Stimulated activated CD4-positive, alpha-beta T cell treated with anti-CD3 and anti-CD28 coated beads, Interleukin-15, amount 100 ng/mL, for 24 hours (primary cell): ENCODE data around the gene HPN.
"Not testable (repeated sequence)": the region's sequence is repeated elsewhere in the genome, so short reads cannot be mapped to it uniquely, and the experiment has no call there.

Experiments used
- DNase-seq: peaks from one replicate; pipeline ENCODE4 v3.0.0-alpha.2; 2020

HPN gene

DNA sequence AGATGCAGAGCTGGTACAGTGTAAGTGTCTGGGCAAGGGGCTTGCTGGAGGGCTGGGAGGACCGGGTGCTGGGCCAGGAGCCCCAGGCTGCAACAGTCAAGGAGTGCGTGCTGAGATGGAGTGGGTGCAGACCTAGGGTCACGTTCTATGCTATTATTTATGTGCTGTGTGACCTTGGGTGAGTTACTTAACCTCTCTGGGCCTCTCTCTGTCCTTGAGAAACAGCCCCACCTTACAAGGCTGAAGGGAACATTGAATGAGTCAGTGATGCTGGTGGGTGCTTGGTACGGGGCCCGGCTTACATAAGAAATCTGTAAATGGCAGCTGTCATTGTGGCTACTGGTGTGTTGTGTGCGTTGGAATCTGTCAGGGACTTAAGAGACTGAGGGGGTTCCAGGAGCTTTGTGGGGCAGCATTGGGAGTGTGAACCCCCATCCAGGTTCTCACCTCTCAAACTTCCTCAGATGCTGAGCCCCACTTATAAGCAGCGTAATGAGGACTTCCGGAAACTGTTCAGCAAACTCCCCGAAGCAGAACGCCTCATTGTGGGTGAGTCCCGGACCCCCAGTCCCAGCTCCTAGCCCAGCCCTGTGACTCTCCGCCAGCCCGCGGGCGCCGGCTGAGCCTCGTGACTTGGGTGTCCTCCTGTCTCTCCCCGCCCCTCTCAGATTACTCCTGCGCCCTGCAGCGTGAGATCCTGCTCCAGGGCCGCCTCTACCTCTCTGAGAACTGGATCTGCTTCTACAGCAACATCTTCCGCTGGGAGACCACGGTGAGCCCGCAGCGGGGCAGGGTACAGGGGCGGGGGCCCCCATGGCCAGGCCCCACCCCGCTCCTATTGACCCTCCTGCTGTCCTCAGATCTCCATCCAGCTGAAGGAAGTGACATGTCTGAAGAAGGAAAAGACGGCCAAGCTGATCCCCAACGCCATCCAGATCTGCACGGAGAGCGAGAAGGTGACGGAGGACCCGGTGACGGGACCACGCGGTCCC, 31.8 kb upstream of the HPN start:
- no peak for DNase-seq

DNA sequence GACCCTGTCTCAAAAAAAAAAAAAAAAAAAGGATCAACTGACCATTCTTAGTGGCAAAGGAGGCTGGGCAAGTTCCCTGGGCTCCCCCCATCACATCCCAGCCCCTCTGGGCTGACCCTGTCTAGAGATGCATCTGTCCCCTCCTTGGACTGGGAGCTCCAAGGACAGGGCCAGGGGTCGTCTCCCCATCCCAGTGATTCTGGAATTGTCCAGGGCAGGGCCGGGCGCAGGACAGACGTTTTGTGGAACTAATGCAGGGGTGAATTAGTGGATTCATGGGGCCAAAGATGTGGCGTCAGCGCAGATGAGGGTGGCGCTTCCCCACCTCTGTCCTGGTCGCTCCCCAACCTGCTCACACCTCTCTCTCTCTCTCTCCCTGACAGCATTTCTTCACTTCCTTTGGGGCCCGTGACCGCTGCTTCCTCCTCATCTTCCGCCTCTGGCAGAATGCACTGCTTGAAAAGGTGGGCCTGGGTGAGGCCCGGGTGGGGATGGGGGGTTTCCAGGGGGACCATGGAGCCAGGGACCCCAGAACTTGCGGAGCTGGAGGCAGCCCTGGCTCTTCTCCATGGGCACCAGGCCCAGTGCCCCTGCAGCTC, 30.3 kb upstream of the HPN start:
- no peak for DNase-seq

DNA sequence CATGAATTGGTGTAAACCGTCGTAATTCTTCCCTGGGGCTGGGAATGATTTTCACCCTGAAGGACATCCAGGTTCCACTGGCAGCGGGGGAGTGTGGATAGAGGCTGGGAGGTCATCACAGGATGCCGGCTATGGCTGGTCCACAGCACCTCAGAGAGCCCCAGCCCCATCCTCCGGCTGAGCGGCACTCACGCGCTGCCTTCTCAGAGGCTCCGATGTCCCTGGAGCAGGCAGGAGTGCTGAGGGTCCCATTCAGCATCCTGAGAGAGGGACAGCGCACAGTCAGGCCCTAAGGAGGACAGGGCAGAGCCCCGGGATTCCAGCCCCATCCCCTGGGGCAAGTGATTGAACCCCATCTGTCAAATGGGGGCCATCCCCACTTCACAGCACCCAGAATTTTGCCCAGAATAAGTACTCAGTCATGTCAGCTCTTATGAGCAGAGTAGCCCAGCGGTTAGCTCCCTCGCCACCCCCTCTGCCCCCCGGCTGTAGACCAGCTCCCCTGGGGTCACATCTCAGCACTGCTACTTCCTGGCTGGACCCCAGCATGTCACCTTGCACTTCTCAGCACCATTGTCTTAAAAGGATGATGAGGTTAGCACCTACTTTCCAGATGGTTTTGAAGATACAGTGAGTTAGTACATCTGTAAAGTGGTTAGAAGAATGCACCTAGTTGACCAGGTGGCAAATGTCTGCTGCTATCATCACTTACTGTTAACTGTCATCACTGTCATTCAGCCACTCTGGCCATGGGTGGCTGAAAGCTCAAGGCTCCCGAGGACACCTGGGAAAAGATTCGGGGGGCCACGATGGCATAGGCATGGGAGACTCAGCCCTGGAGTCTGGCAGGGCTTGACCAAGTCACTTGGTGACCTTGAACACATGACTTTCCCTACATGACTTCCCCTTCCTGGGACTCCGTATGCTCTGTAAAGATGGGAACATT, 29.5 kb upstream of the HPN start:
- no peak for DNase-seq

DNA sequence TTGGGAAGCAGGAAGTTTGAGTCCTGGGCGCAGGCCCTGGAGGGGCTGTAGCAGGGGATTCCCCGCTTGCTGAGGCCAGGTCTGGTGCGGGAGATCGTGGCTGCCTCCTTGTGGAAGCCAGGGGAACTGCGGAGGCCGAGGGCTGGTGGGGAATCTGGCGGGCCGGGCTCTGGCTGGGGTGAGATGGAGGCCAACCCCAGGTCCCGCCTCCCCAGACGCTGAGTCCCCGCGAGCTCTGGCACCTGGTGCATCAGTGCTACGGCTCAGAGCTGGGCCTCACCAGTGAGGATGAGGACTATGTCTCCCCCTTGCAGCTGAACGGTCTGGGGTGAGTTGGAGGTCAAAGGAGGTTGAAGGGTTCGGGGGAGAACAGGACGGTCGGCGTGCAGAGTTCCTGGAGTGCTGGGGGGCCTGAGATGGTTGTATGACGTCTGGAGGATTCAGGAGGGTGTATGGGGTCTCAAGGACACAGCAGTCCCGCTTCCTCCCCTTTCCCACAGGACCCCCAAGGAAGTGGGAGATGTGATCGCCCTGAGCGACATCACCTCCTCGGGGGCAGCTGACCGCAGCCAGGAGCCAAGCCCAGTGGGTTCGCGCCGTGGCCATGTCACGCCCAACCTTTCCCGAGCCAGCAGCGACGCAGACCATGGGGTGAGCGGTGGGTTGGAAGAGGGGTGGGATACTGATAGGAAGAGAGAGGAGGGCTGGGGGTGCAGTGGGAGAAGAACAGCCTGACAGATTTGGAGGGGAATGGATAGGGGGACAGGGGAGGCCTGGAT, 28.3 kb upstream of the HPN start:
- DNase-seq = peak; percentile 85

DNA sequence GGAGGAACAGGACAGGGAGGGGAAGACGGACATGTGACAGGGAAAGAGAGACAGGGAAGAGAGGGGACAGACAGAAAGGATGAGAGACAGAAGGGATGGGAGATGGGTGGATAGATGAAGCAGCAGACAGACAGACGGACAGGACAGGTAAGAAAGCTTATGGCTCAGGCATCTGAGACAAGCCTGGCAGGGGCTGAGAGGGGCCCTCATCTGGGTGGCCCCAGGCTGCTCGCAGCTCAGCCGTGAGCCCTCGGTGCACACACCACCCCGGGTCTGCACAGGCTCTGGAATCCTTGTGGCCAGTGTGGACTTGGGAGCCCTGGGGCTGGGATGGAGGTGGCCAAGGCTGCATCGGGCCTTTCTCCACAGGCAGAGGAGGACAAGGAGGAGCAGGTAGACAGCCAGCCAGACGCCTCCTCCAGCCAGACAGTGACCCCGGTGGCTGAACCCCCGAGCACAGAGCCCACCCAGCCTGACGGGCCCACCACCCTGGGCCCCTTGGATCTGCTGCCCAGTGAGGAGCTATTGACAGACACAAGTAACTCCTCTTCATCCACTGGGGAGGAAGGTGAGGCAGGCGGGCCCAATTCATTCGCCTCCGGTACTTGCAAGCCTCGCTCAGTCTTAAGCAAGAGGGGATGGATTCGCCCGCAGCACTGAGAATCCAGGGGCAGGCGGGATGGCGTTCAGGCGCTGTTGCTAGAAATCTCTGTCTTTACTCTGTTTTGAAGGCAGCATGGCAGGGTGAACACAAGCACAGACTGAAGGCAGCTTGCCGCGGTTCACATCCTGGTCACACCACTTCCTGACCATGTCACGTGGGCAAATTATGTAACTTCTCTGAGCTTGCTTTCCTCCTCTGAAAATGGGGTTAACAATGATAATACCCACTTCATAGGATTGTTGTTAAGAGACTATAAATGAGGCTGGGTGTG, 27.4 kb upstream of the HPN start:
- DNase-seq = peak; percentile 37

DNA sequence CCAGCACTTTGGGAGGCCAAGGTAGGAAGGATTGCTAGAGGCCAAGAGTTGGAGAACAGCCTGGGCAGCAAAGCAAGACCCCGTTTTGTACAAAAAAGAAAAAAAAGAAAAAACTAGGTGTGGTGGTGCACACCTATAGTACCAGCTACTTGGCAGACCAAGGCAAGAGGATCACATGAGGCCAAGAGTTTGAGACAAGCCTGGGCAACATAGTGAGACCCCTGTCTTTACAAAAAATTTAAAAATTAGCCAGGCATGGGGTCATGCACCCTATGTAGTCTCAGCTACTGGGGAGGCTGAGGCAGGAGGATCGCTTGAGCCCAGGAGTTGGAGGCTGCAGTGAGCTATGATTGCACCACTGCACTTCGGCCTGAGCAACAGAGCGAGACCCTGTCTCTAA, 26.7 kb upstream of the HPN start:
- DNase-seq = not testable (repeated sequence)

DNA sequence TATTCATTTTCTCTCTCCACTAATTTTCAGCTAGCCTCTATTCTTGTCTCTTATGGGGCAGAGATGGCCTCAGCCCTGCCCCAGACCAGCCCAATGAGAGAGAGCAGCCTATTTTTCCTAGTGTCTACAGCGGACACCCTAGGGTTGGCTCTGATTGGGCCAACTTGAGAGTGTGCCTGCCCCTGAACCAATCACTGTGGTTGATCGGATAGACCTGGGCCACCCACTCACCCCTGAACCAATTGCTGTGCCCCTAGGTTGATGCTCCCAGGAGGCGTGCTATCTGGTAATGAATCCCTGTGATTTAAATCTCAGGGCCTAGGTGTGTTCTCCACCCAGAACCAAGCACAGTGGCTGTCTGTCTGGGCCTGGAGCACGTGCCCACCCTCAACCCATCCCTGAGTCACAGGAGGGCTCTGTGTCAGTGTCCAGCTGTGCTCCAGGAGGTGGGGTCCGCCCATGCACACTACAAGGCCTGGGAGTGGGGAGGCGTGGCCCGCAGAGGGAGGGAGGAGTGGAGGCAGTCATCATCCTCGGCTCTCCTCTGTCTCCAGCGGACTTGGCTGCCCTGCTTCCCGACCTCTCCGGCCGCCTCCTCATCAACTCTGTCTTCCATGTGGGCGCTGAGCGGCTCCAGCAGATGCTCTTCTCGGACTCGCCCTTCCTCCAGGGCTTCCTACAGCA, 26.1 kb upstream of the HPN start:
- no peak for DNase-seq

DNA sequence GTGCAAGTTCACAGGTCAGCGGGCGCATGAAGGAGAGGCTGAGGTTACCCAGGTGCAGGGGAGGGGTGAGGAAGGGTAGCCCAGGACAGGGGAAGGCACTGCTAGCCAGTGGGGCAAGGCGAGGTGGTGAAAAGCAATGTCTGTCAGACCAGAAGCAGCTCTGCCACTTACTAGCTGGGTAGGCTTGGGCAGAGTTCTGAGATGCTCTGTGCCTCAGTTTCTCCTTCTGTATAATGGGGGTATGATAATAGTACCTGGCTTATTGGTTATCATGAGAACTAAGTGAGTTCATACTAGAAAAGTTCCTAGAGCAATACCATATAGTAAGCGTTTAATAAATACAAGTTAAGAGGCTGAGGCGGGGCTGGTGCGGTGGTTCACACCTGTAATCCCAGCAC, 25.6 kb upstream of the HPN start:
- DNase-seq = no peak

DNA sequence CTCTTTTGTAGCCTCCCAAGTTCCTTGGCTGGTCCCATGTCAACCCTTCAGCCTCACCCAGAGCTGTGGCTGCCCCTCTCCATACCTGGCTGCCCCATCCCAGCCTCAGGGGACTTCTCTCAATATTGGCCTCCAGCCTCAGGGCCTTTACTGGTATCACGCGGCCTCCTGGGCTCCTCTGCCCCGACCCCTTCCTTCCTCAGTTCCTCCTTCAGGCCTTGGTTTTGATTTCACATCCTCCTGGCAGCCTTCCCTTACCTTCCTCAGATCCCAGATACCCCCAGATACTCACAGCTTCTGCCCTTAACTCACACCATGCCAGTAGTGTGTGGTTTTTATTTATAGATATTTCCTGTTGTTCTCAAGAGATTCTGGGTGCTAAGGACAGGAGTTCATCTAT, 24.0 kb upstream of the HPN start:
- DNase-seq = no peak

DNA sequence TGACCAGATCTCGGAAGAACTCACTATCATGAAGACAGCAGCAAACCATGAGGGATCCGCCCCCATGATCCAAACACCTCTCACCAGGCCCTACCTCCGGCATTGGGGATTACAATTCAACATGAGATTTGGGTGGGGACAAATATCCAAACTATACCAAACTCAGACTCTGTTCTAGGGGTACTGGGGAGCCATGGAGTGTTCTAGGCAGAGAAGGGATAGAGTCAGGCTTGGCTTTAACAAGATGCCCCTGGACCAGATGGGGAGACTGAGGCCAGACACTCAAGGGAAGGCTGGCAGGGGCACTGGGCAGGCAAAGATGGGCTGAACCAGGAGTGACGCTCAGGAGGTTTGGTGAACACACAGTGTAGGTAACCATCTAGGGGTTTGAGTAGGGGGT, 23.1 kb upstream of the HPN start:
- DNase-seq = no peak

DNA sequence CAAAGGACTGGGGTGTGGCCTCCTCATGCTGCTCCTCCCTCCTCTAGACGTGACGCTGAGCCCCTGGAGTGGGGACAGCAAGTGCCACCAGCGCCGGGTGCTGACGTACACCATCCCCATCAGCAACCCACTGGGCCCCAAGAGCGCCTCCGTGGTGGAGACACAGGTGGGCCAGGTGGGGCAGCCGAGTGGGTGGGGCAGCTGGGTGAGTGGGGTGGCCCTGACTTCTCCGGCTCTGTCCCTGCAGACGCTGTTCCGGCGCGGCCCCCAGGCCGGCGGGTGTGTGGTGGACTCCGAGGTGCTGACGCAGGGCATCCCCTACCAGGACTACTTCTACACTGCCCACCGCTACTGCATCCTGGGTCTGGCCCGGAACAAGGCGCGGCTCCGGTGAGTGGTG, 22.4 kb upstream of the HPN start:
- DNase-seq = no peak

DNA sequence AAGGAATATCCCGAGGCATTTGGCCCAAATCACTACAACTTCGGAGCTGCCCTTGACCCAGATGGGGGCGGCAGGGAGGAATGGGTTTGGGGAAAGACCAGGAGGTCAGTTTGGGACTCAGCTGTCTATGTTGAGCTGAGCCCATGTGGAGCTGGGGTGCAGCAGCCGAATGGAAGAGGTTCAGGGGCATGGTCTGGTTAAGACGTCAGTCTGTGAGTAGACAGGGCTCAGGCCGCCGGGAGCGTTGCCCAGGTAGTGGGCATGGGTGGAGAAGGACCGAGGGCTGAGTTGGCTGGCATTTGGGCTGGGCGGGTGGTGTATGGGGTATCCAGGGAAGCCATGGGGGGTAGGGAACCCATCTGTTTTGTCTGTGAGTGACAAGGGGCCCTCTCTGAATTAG, 20.5 kb upstream of the HPN start:
- DNase-seq = peak; percentile 4

DNA sequence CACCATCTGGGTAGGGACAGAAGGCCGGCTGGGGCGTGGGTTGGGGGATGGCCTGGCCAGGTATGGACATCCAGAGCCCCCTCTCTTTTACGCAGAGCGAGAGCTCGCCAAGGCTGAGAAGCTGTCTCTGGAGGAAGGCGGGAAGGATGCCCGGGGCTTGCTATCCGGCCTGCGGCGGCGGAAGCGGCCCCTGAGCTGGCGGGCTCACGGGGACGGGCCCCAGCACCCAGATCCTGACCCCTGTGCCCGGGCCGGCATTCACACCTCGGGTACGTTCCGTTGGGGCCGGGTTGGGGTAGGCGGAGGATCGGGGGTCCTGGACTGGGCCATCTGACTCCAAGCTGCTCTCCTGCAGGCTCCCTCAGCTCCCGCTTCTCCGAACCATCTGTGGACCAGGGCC, 19.9 kb upstream of the HPN start:
- DNase-seq = peak; percentile 3

DNA sequence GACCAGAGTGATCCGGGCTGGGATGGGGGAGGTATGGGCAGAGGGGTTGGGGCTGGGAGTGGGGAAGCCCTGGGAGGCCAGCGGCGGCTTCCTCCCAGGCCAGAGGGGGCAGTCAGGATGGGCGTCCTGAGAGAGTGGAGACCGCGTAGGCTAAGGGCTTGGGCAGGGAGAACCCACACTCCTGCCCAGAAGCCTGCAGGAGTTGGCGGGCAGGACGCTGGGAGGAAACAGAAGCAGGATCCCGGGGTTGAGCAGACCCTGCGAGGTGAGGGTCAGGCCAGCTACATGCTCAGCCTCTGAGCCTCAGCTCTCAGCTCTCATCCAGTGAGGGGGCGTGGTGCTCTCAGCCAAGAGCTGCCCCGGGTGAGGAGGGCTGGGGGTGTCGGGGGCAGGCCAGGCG, 19.1 kb upstream of the HPN start:
- no peak for DNase-seq

DNA sequence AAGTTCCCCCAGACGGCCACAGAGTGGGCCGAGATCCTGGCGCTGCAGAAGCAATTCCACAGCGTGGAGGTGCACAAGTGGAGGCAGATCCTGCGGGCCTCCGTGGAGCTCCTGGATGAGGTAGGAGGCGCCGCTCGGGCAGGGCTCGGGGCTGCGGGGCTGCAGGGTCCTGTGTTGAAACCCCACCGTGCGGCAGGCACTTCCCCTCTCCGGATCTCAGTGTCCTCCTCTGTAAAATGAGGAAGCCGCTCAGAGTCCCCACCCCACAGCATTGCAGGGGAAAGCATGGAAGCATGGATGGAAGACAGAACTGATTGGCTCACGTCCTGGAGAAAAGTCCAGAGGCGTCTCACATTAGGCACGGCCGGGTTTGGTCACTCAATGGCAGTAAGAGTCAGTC, 18.1 kb upstream of the HPN start:
- no peak for DNase-seq

DNA sequence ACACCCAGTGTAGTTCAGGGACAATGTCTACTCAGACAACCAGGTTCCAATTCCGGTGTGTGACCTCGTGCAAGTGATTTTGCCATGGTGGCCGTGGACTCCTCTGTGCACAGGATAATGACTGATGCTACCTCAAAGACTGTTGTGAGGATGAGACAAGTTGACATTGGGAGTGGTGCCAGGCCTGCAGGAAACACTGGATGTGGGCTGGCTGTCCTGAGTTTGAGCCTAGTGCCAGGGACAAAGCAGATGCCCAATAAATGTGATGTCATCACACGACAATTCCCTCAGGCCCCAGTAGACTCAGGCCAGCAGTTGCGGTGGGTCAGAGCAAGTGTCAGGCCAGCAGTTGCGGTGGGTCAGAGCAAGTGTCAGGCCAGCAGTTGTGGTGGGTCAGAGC, 17.4 kb upstream of the HPN start:
- DNase-seq = no peak

DNA sequence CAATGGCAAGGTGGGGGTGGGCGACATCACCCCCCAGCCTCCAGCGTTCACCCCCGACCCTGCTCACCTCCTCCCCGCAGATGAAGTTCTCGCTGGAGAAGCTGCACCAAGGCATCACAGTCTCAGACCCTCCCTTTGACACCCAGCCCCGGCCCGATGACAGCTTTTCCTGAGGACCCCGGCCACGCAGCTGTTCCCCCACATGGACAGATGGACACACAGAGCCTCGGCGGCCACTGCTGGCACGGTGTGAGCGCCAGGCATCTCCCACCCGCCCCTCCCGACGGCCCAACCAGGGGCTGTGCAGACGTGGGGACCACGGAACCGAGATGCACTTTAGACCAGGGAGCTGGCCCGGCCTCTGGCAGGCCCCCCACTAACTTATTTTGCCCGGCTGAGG, 15.6 kb upstream of the HPN start:
- DNase-seq = no peak

DNA sequence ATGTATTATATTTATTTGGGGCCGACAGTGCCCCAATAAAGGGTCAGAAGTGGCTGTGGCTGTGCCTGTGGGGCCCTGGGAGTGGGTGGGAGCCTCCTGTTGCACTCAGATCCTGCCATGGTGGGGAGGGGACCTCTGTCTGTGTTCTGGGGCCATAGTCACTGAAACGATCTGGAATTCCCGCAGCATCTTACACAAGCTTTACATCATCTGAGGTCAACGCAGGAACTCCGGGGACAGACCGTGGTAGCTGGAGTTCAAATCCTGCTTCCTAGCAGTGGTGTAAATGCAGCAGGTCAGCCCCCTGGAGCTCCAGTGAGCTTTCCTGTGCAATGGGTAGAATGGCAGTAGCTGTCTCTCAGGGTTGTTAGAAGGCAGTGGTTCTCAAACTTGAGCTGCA, 15.1 kb upstream of the HPN start:
- no peak for DNase-seq

DNA sequence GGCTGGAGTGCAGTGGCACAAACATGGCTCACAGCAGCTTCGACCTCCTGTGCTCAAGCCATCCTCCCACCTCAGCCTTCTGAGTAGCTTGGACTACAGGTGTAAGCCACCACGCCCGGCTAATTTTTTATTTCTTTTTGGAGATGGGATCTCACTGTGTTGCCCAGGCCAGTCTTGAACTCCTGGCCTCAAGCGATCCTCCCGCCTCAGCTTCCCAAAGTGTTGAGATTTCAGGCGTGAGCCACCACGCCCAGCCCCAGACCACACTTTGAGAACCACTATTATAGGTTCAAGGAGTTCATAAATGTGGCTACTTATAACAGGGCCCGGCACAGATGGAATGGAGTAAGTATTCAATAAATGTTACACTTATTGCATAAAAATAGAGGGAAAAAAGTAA, 14.5 kb upstream of the HPN start:
- DNase-seq = no peak

DNA sequence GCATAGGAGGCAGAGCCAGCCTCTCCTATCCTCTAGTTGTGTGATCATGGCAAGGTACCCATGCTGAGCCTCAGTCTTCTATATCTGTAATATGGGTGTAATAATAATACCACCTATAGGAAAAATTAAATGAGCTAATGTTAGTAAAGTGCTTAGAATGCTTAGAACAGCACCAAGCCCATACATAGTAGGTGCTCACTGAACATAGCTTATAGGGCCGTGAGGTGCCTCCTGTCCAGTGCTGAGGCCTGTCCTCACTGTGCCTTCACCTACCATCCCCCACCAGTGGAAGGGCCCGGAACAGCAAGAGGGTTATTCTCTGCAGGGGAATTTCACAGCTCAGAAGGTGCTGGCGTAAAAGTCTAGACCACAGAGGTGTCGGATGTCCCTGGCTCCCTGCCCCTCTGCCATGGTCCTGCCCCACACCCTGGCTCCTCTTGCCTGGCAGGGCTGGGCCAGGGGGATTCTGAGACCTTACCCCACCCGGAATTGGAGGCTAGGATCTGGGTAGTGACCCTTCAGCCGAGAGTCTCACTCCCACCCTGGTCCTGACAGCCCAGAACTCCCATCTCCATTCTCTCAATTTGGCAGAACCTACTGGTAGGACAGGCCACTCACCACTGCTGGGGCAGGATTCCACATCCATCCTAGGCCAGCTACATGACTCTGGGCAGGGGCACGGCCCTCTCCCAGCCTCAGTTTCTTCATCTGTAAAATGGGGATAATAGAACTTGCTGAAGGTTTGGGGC, 13.5 kb upstream of the HPN start:
- no peak for DNase-seq
